Urothelium cell line (cell line): ENCODE results near the gene CLIC3.

Experiments used
- DNase-seq: peaks from one replicate; pipeline ENCODE4 v3.0.0; 2011; ENCODE audit warnings: low spot score, mixed read lengths
- FAIRE-seq: peaks from 2 replicates; lab custom pipeline; 2011; peaks lifted over from hg19 to GRCh38; lab: Jason Lieb, UNC

The CLIC3 gene

DNA sequence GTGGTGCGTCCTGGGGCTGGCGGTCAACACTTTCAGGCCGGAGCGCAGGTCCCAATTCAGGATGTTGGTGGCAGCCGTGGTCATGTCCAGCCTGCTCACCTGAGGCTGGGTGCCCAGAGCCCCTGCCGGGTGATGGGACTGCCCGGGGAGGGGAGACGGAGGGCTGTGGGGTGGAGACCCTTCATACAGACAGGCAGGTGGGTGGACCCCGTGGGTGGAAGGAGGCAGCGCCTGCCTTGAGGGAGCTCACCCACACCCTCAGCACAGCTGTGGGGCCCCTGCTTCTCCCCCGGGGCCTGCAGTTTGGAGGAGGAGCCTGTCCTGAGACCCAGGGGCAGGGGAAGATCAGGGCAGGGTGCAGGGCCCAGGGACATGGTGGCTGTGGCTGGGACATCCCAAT is 26.0 kb downstream of the CLIC3 start:
- DNase-seq, result no peak
- no peak for FAIRE-seq

DNA sequence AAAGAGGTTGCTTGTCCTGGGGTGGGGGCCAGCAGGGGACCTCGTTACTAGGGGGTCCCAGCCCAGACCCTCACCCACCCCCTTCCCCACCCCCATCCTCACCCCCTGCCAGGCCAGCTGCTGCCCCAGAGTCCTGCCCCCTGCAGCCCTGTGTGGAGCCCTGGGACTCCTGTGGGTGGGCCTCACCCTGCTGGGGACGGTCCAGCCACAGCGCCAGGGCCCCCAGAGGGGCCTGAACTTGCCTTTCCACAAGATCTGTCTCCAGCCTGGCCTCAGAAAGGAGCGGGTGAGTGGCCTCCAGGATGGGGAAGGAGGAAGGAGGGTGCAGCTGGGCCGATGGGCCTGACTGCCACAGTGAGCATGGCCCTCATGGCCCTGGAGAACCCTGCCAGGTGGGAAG is 26.6 kb downstream of the CLIC3 start:
- FAIRE-seq (no peak), DNase-seq (no peak)

DNA sequence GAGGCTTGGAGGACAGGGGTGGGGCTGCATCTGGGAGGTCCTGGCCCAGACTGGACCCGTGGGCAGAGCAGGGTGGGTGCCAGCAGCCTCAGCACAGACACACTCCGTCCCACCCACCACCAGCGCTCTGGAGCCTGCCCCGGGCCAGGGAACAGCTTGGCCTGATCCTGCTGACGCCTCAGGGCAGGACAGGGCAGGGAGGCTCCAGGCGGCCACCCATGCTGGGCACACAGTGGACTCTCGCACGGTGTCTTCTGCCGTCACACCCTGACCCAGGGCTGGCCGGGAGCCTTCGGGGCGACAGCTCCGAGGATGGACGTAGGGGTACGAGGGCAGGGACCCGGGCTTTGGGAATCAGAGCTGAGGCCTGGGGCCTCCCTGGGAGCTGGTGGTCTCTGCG is 27.2 kb downstream of the CLIC3 start:
- FAIRE-seq (no peak), DNase-seq (no peak)

DNA sequence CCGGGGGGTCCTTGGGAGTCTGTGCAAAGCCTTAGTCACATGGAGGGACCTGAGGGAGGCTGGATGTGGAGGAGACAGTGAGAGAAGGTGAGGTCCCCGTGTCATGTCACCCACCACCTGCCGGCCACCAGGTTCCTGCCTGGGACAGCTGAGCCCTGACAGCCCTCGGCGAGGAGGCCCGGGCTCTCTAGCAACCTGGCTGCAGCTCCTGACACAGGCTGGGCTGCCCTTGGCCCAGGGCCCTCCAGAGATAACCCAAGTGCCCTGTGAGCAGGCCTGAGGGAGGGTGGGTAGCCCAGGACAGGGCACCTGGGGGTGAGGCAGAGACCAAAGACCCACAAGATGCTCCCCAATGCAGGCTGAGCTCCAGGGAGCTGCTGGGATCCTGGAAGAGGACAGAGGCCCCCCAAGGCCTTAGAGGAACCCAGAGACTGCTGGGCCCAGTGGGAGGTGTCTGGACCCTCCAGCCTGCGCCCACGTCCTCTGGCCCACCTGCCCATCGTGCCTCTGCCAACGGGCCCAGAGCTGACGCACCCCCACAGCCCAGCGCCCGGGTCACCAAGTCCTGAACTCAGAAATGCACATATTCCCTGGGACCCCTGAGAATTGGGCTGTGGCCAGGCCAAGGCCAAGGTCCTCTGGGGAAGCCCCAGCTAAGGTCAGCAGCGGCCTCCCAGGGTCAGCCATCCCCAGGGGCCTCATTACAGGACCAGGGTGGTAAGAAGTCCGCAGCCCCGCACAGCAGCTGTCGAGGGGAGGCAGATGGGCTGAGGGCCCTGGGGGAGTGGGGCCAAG is 27.8 kb downstream of the CLIC3 start:
- no peak for DNase-seq
- no peak for FAIRE-seq

DNA sequence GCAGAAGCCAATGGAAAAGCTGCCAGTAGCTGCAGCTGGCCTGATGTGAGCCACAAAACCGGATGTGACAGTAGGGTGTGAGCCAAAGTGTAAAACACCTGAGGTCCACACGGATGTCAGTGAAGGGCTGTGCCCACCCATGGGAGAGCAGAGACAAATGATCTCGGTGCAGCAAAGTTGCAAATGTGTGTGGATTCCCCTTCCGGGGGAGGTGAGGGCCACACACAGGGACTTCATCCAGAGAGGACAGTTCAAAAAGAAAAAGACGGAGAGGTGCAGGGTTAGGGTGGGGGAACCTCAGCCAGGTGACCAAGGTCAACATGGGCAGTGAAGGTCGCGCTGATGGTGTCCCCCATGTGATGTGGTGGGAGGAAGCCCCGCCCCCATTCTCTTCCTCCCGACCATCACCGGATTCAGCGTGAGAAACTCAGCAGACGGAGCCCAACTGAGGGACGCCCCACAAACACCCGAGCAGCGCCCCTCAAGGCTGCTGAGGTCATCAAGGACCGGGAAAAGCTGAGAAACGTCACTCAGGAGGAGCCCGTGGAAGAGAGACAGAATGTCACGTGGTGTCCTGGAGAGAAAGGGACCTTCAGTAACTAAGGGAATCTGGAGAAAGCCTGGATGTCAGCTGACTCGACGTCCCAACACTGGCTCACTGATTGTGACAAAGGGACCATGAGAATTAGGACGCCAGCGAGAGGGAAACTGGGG is 30.4 kb downstream of the CLIC3 start:
- DNase-seq, result no peak
- FAIRE-seq, result no peak

DNA sequence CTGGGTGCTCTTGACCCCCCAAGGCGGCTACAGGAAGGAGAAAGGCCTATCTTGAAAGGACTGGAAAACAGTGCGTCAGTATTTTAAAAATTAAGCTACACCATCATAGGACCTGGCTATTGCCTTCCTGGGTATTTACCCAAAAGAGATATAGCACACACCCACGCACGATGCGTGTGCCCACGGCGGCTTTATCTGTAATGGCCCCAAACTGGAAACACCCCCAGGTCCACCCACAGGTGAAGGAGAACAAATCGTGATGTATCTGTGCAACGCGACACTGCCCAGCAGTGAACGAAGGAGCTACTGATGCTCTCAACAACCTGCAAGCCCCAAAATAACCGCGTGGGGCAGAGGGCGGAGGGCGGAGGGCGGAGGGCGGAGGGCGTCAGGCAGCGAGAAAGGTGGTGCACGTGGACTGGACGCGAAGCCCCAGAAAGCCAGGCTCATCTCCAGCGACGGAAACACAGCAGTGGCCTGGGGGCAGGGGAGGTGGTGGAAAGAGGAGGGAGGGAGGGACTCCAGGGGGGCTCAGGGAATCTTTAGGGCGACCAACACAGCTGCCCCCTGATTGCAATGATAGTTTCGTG is 31.4 kb downstream of the CLIC3 start:
- FAIRE-seq (no peak), DNase-seq (no peak)

DNA sequence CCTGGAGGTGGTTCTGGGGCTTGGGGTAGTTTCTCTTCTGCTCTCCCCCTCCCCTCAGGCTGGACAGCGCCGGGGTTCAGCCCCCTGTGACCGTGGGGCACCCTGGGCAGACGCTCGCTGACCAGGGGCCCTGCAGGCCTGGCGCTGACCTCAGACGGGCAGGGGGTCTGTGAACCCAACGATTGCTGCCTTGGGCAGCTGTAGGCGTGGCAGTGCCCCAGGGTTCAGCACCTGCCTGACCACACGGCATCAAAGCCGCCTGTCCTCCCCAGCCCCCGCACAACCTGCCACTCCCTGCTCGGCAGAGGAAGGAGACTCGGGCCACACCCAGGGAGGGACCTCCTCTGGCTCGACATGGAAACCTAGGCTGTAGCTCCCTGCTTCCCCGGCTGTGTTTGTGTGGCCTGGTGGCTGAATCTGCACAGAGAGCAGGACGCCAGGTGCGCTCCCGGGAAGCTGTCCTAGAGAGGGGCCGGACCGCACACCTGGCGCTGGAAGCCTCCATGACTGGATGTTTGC is 32.1 kb downstream of the CLIC3 start:
- DNase-seq, result no peak
- no peak for FAIRE-seq

DNA sequence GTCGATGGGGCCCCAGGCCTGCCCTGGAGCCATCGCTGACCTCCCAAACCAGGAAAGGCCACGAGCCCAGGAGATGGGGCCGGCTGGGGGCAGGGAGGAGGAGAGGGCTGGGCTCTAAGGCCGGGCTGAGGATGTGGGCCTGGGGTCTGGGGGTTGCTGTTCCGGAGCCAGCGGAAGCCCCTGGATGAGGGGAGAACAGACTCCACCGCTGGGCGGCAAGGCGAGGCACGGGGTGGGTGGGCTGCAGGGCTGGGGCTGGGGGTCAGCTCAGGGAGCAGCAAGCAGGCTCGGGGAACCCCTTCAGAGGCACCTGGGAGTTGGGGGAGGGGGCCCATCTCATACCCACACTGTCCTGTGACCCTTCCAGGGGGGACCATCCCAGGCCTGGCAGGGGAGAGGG is 32.6 kb downstream of the CLIC3 start:
- DNase-seq, result no peak
- FAIRE-seq, result no peak

DNA sequence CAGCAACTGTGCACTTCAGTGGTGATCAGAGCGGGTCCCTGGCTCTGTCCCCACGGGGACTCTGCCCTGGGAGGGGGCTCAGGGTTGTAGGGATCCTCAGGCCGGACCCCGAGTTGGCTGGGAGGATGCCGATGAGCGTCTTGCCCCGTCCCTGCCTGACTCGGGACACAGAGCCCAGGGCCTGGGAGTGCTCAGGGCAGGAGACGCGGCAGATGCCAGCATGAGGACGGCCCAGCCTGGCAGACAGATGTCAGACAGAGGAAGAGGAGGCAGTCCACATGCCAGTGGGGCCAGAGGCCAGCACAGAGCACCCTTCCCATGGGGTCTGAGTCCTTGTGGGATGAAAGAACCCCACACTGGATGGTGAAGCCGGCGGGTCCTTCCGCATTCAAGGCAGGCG is 33.0 kb downstream of the CLIC3 start:
- FAIRE-seq, result no peak
- no peak for DNase-seq

DNA sequence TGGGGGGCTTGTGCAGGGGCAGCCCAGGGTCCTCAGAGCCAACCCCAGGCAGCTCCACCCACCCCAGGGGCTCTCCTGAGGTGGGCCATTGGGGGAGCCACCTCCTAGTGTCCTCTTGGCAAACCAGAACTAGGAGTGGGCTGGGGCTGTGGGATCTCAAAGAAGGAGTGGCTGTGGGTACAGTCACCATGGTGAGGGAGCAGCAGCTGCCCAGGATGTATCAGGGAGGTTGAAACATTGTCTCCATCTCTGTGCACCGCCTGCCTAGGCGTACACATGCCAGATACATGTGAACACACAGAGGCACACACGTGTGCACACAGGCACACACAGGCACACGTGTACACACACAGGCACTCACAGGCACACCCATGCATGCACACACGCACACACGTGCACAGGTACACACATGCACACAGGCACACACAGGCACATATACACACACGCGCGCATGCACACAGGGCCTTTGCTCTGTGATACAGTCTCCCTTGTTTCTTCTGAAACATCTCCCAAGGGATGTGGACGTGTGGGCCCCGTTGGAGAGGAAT is 33.6 kb downstream of the CLIC3 start:
- DNase-seq (no peak), FAIRE-seq (no peak)

DNA sequence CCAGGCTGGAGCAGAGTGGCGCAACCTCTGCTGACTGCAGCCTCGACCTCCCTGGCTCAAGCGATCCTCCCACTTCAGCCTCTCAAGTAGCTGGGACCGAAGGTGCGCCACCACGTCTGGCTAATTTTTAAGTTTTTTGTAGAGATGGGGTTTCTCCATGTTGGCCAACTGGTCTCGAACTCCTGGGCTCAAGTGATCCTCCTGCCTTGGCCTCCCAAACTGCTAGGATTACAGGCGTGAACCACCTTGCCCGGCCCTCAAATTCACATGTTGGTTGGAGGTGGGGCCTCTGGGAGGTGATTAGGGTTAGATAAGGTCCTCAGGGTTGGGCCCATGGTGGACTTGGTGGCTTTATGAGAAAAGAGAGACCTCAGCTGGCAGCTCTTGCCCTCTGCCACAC is 34.2 kb downstream of the CLIC3 start:
- no peak for DNase-seq
- FAIRE-seq, result no peak

DNA sequence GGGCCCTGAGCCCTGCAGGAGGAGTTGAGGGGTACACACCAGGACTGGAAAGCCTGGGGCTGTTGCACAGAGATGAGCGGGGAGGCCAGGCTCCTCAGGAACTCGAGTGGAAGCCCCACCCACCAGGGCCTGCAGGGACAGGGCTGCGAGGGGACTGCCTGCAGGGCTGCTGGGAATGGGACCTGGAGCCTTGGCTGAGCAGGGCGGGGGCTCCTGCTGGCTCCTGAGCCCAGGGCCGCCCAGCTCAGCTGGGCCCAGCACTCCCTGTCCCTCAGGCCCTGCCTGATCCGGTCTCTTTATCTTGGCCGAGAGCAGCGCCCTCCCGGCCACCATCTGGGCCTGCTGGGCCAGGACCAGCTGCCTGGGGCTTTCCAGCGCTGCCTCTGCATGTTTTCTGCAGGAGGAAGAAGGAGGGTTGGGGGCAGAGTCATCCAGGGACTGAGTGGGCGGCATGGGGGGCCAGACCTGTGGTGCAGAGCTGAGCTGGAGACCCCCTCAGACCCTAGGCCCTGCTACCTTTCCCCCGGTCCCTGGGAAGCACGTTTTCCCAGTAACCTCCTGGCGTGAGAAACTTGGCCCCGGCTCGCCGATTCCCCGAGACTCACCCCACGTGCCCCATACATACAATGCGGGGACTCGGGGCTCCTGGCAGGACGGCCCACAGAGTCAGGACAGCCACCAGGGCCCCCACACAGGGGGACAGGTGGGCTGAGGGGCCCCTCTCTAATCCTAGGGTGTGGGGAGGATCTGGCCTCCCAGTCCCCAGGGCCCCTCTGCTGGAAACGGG is 34.9 kb downstream of the CLIC3 start:
- no peak for FAIRE-seq

DNA sequence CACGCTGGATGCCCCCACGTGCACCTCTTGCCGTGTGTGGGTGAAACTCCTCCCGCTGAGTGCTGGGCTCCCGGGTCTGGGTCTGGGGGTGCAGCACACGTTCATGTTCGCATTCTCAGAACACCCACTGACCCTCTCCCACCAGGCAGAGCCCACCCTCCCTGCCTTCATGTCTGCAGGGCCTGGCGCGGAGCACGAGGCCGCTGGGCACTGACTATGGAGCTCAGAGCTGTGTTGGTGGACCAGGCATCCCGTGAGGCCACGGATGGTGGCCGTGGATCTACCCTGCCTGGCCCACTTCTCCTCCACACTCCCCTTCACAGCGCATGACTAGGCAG is 35.5 kb downstream of the CLIC3 start:
- no peak for FAIRE-seq
- DNase-seq, result no peak

More for the DNA sequence above, 34.9 kb downstream of the CLIC3 start:
- no peak for DNase-seq

DNA sequence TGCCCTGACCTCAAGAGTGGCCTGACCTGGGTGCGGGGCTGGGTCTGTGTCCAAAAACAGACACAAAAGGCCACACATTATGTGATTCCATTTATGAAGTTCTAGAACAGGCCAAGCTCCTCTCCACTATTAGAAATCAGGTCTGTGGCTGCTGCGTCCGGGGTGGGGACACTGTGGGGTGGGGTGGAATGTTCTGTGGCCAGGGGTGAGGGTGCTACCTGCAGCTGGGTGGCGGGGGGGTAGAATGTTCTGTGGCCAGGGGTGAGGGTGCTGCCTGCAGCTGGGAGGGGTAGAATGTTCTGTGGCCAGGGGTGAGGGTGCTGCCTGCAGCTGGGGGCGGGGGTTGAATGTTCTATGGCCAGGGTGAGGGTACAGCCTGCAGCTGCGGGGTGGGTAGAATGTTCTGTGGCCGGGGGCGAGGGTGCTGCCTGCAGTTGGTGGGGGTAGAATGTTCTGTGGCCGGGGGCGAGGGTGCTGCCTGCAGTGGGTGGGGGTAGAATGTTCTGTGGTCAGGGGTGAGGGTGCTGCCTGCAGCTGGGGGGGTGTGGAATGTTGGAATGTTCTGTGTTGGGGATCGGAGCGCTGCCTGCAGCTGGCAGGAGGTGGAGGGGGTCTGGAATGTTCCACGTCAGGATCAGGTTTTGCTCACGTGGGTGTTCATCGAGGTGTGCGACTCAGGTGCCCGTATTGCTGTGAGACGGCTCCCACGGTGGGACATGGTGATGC is 36.0 kb downstream of the CLIC3 start:
- DNase-seq, result no peak
- FAIRE-seq, result peak; percentile 62

DNA sequence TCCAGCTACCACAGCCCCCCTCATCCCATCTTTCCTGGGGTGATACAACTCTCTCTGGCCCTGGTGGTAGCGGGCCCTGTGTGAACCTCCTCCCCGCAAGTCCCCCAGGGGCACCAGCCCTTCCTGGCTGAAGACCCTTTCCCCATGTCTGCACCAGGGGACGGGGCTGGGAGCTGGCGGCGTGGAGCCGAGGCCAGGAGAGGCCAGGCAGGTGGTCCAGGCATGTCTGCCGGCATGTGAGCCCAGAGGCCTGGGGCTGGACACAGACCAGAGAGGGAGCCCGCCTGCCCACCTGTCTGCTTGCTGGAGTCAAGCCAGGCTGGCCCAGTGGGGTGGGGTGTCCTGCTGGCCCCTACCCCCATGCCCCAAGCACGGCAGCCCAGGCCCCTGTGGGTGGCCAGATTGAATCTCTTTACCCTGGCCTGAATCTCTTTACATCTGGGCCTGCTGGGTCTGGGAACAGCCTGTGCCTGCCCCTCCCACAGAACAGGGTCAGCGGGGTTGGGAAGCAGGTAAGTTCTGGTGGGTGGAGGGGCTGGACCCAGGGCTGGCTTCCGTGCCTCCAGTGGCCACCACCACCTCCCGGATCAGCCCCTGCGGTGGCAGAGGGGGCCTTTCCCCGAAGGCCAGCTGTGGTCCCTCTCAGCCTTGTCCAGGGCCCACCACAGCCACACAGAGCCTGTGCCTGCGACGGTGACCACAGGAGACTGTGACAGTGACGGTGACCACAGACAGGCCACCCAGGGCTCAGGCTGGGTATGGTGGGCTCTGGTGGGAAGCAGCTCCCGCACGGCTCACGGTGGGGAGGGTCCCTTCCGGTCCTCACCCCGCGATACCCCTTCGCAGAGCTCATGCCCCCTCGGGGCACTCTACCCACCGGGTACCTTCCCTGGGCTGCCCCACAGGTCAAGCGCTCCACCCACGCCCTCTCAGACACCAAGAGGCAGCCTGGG is 37.2 kb downstream of the CLIC3 start:
- FAIRE-seq (no peak), DNase-seq (no peak)

DNA sequence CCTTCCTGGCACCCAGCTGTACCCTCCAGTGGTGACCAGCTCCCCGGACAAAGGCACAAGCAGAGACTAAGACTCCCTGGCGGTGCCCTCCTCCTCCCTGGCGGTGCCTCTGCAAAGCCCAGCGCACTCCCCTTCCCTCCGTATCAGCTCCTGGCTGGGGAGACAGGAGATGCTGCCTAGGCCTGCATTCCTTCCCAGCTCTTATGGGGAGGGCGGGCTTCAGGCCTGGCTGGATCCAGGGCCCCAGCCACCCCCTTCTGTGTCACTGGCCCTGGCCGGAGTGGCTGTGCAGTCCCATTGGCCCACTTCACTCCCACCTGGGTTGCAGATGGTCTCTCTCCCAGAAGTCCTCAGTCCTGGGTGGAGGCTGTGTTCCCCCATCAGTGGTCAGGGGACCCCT is 37.9 kb downstream of the CLIC3 start:
- no peak for DNase-seq
- FAIRE-seq, result no peak

DNA sequence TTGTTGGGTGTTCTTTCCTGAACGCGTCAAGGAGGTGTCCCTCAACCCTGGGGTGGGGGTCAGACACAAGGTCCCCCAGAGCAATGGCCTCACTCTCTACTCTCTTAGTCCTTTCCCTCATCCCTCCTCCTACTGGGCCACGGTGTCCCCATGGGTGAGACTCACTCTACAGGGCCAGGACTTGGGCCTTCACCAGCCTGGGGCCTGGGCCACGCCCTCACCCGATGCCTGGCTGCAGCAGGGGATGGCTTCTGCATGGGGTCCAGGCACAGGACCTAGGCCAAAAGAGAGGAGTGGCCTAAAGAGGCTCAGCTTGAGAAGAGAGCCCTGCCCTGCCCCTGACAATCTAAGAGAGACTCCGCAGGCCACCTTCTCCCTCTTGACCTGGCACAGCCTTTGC is 38.5 kb downstream of the CLIC3 start:
- FAIRE-seq (no peak), DNase-seq (no peak)

DNA sequence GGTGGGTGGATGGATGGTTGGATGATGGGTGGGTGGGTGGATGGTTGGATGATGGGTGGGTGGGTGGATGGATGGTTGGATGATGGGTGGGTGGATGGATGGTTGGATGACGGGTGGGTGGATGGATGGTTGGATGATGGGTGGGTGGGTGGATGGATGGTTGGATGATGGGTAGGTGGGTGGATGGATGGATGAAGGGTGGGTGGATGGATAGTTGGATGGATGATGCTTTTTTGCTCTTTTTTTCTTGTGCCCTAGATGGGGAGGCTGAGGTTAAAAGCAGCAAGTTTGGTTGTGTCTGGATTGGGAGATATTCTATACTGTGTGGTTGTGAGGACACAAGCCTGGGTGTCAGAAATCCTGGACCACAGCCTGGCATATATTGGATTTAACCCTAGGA is 38.9 kb downstream of the CLIC3 start:
- no peak for DNase-seq
- no peak for FAIRE-seq

DNA sequence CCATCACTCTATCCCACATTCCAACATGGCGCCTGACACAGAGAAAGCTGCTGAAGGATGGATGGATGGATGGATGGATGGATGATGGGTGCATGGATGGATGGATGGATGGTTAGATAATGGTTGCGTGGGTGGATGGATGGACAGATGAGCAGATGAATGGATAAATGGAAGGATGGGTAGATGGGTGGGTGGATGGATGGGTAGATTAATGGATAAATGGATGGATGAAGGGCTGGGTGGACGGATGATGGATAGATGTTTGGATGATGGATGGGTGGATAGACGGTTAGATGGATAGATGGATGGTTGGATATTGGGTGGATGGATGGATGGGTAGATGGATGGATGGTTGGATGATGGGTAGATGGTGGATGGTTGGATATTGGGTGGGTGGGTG is 39.8 kb downstream of the CLIC3 start:
- DNase-seq, result no peak
- no peak for FAIRE-seq
